LHCN-M2 (cell line): ENCODE results near the gene LUC7L3. TPM values are rescaled to one million over a fixed set of nuclear protein-coding genes. Genes with fewer than 3 reads are reported as not detected.

Experiments
- total RNA-seq: library from RNA; depleted of rRNA; stranded (reverse); fragments of >200 nt; gene quantifications from 2 replicates; pipeline ENCODE4 v1.2.3, GENCODE V29; 2014; rRNA removed

The LUC7L3 gene
- total RNA-seq, 1 experiment from 2014 or later, result 44.8 TPM

Other genes with a start within 250 kb of the LUC7L3 start
- gene RSAD1, start 240.7 kb upstream of the LUC7L3 start, total RNA-seq, result 17.8 and 23.2 TPM in 2 replicates
- 0.34 and 0.83 TPM in 2 replicates for gene MYCBPAP, start 211.2 kb upstream of the LUC7L3 start, total RNA-seq
- gene EPN3, start 186.9 kb upstream of the LUC7L3 start, total RNA-seq, result 0.11 TPM in 1 of 2 replicates, not detected in the other
- gene SPATA20, start 172.4 kb upstream of the LUC7L3 start, total RNA-seq, result 82.7 and 84.9 TPM in 2 replicates
- gene CACNA1G, start 158.9 kb upstream of the LUC7L3 start, total RNA-seq, result under 0.01 and 0.06 TPM in 2 replicates
- 4.9 and 7.6 TPM in 2 replicates for gene ABCC3, start 84.7 kb upstream of the LUC7L3 start, total RNA-seq
- 31.3 and 34.2 TPM in 2 replicates for gene ANKRD40, start 11.7 kb upstream of the LUC7L3 start, total RNA-seq
- gene ANKRD40CL, start 47.9 kb downstream of the LUC7L3 start, total RNA-seq, result not detected in 2 replicates
- gene WFIKKN2, start 116.0 kb downstream of the LUC7L3 start, total RNA-seq, result not detected in 2 replicates
- gene TOB1, start 146.8 kb downstream of the LUC7L3 start, total RNA-seq, result 9.3 and 16.9 TPM in 2 replicates